RWPE1 (cell line): ENCODE measurements around the gene CREB5.

ENCODE experiments used
- CTCF ChIA-PET: fragments of 350-600 bp; sonication (Branson Sonifier 250); formaldehyde crosslinking; extraction: SDS; loops from one replicate; lab custom pipeline; 2021; lab: Yijun Ruan, JAX
- POLR2A ChIA-PET: fragments of 400-600 bp; formaldehyde crosslinking; extraction: SDS; loops from one replicate; lab custom pipeline; 2020; ENCODE audit warnings: antibody characterized with exemption; ENCODE audit not compliant: low non-redundant PET; lab: Yijun Ruan, JAX
- DNase-seq: peaks from one replicate; pipeline ENCODE4 v3.0.0; 2012; ENCODE audit warnings: low spot score
- H3K27ac ChIP-seq: fragments of 450-650 bp; 2 replicates; pipeline ENCODE4 v1.5.1; 2017
- TF ChIP-seq, protein P1 (sequence below): fragments of 450-650 bp; conservative IDR thresholded peaks from 2 replicates; pipeline ENCODE4 v1.5.1; 2017; ENCODE audit warnings: low read depth, mild to moderate bottlenecking

Gene CREB5

DNA sequence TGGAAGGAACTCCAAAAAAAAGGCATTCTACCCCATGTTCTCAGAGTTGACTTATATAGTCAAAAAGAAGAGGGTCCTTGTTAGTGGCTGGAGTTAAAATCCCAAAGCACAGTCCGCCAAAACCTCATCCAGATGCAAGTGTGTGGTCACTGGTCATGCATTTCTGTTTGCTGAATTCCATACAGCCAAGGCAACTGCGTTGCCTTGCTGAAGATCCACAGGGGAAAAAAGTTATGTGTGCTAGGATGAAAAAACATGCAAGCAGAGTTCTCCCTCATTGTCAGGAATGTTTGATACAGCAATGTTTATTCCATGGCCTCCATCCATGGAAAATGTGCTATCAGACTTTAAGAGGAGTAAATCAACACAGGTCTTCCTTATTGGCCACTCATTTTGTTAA, 213.1 kb downstream of the CREB5 start:
- no peak for DNase-seq
- TF ChIP-seq, protein P1, sequence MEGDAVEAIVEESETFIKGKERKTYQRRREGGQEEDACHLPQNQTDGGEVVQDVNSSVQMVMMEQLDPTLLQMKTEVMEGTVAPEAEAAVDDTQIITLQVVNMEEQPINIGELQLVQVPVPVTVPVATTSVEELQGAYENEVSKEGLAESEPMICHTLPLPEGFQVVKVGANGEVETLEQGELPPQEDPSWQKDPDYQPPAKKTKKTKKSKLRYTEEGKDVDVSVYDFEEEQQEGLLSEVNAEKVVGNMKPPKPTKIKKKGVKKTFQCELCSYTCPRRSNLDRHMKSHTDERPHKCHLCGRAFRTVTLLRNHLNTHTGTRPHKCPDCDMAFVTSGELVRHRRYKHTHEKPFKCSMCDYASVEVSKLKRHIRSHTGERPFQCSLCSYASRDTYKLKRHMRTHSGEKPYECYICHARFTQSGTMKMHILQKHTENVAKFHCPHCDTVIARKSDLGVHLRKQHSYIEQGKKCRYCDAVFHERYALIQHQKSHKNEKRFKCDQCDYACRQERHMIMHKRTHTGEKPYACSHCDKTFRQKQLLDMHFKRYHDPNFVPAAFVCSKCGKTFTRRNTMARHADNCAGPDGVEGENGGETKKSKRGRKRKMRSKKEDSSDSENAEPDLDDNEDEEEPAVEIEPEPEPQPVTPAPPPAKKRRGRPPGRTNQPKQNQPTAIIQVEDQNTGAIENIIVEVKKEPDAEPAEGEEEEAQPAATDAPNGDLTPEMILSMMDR = no peak
- POLR2A ChIA-PET = no interaction called here
- CTCF ChIA-PET = no interaction called here
- H3K27ac ChIP-seq = no peak overlapping the region

DNA sequence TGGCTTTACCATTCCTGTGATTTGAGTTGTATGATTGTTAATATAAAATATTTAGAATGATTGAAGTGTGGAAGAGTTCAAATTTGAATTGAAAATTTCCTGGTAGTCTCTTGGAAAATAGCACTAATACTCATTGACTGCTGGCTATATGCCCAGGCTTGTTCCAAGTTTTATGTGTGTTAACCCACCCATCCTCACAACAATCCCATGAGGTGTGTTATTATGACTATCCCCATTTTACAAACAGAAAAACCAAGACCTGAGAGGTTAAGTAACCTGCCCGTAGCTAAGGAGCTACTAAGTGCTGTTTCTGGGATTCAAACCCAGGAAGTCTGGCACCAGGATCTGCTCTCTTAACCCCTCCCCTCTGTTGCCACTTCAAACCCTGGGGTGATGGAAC, 213.9 kb downstream of the CREB5 start:
- no peak overlapping the region for H3K27ac ChIP-seq
- CTCF ChIA-PET = interaction anchor here (0.6 to 1.3 kb wide), 6 partner anchors 20 to 330 kb away, joined by 3 to 8 read pairs (median 4); no protein-coding TSS in a partner anchor
- POLR2A ChIA-PET = no interaction called here
- DNase-seq = no peak
- TF ChIP-seq, protein P1 = no peak

DNA sequence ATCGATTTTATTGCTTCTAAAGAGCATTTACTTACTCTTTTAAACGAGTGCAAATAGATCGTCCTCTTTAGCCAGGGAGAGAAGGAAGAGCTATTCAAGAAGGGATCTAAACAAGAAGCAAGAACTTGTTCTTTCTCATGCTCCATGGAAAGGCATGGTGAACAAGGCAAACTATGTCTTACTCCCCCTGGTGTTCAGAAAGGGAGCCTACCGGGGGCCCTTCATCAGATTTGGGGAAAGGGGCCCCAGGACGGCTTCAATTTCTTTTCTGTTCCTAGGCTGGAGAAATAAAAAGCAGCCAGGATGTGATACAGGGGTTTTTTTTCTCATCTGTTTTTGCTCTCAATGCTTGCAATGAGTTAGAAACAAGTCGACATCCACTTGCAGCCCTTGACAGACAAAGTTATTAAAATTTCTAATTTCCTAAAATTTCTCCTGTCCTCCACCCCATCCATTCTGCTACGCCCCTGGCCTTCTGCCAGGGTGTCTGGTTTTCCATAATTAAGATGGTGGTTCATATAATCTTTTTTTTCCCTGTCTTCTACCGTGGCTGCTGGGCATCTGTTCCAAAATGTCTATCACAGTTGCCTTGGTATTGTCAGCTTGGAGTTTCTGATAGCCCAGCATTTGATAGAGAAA, 214.4 kb downstream of the CREB5 start:
- no peak overlapping the region for H3K27ac ChIP-seq
- peak; percentile 66 for DNase-seq
- POLR2A ChIA-PET = no interaction called here
- TF ChIP-seq, protein P1 = peak; percentile 62
- CTCF ChIA-PET = interaction anchor here (0.6 to 1.3 kb wide), 7 partner anchors 20 to 1448 kb away, joined by 3 to 8 read pairs (median 4); no protein-coding TSS in a partner anchor

DNA sequence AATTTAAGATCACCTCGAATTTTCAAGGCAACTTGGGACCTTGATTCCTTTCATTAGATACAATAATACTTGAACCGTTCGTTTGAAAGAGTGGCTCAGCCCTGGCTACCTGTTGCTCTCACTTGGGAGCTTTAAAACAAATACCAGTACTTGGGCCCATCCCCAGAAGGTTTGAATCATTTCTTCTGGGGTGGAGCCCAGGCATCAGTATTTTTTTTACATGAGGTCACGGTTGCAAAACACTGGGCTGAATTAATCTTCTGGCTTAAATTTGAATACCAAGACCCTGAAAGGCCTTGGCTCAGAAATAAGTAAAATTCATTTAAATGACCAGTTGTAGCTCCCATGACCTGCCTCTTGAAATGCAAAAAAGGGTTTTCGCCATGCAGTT, 214.9 kb downstream of the CREB5 start:
- DNase-seq = no peak
- ChIA-PET CTCF (interaction anchor here (0.6 to 1.3 kb wide), 5 partner anchors 214 to 1447 kb away, joined by 3 to 4 read pairs (median 3); no protein-coding TSS in a partner anchor), POLR2A (no interaction called here)
- TF ChIP-seq, protein P1 = no peak
- no peak overlapping the region for H3K27ac ChIP-seq

GRCh38 chr7:28627896-28628295, 215.6 kb downstream of the CREB5 start:
- no peak overlapping the region for H3K27ac ChIP-seq
- DNase-seq = no peak
- TF ChIP-seq, protein P1 = no peak
- ChIA-PET POLR2A (no interaction called here), CTCF (interaction anchor here (0.6 to 0.7 kb wide), 2 partner anchors 215 to 329 kb away, joined by 3 read pairs; no protein-coding TSS in a partner anchor)

- DNase-seq = no peak
- ChIA-PET POLR2A (no interaction called here), CTCF (no interaction called here)
- no peak overlapping the region for H3K27ac ChIP-seq
- TF ChIP-seq, protein P1 = no peak
These were observed 217.0 kb downstream of the CREB5 start for GRCh38 chr7:28629216-28629842.
